HL-60 (cell line): ENCODE measurements around the gene CDK6.

ENCODE experiments used
- GABPA ChIP-seq: IDR thresholded peaks from 2 replicates; pipeline ENCODE4 v1.6.1; 2012; ENCODE audit warnings: low read depth
- POLR2AphosphoS5 ChIP-seq: IDR thresholded peaks from 2 replicates; pipeline ENCODE4 v1.6.1; 2012; ENCODE audit warnings: low read depth
- SPI1 ChIP-seq: IDR thresholded peaks from 2 replicates; pipeline ENCODE4 v1.6.1; 2012; ENCODE audit warnings: low read depth, mild to moderate bottlenecking, borderline replicate concordance
- TF ChIP-seq, protein P1 (sequence below): IDR thresholded peaks from one replicate; pipeline ENCODE4 v1.5.1; 2011; ENCODE audit warnings: low read length, control low read depth, inconsistent platforms; ENCODE audit not compliant: insufficient read depth
- TF ChIP-seq, protein P2 (sequence below): IDR thresholded peaks from 2 replicates; pipeline ENCODE4 v1.6.1; 2012; ENCODE audit warnings: low read depth; ENCODE audit not compliant: insufficient replicate concordance

DNA sequence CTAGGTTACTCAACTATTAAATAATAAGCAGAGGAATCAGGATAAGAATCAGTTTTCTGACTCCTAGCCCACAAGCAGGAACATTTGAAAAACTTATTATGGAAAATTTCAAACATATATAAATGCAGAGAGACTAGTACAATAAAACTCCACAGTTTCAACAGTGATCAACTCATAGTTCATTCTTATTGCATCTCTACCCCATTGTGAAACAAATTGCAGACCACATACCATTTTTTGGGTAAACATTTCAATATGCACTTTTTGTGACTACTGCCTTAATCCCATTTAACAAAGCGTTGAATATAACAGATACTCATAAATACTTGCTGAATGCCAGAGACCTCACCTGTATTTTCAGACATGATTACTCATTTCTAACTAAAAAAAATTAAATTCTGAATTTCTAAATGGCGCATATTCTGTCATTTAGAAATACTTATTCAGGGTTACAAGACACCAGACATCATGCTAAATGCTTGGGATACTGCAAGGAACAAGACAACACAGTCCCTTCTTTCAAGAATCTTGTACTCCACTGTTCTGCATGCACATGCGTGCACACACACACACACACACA is 11.4 kb downstream of the CDK6 start:
- TF ChIP-seq, protein P1, sequence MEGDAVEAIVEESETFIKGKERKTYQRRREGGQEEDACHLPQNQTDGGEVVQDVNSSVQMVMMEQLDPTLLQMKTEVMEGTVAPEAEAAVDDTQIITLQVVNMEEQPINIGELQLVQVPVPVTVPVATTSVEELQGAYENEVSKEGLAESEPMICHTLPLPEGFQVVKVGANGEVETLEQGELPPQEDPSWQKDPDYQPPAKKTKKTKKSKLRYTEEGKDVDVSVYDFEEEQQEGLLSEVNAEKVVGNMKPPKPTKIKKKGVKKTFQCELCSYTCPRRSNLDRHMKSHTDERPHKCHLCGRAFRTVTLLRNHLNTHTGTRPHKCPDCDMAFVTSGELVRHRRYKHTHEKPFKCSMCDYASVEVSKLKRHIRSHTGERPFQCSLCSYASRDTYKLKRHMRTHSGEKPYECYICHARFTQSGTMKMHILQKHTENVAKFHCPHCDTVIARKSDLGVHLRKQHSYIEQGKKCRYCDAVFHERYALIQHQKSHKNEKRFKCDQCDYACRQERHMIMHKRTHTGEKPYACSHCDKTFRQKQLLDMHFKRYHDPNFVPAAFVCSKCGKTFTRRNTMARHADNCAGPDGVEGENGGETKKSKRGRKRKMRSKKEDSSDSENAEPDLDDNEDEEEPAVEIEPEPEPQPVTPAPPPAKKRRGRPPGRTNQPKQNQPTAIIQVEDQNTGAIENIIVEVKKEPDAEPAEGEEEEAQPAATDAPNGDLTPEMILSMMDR = no peak
- TF ChIP-seq POLR2AphosphoS5 (no peak), GABPA (no peak), SPI1 (no peak)
- TF ChIP-seq, protein P2, sequence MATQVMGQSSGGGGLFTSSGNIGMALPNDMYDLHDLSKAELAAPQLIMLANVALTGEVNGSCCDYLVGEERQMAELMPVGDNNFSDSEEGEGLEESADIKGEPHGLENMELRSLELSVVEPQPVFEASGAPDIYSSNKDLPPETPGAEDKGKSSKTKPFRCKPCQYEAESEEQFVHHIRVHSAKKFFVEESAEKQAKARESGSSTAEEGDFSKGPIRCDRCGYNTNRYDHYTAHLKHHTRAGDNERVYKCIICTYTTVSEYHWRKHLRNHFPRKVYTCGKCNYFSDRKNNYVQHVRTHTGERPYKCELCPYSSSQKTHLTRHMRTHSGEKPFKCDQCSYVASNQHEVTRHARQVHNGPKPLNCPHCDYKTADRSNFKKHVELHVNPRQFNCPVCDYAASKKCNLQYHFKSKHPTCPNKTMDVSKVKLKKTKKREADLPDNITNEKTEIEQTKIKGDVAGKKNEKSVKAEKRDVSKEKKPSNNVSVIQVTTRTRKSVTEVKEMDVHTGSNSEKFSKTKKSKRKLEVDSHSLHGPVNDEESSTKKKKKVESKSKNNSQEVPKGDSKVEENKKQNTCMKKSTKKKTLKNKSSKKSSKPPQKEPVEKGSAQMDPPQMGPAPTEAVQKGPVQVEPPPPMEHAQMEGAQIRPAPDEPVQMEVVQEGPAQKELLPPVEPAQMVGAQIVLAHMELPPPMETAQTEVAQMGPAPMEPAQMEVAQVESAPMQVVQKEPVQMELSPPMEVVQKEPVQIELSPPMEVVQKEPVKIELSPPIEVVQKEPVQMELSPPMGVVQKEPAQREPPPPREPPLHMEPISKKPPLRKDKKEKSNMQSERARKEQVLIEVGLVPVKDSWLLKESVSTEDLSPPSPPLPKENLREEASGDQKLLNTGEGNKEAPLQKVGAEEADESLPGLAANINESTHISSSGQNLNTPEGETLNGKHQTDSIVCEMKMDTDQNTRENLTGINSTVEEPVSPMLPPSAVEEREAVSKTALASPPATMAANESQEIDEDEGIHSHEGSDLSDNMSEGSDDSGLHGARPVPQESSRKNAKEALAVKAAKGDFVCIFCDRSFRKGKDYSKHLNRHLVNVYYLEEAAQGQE = no peak
